RWPE1 (cell line): ENCODE results near the gene ACLY.
"Not testable (repeated sequence)": the region's sequence is repeated elsewhere in the genome, so short reads cannot be mapped to it uniquely, and the experiment has no call there.

Source experiments
- CTCF ChIA-PET: fragments of 350-600 bp; sonication (Branson Sonifier 250); formaldehyde crosslinking; extraction: SDS; loops from one replicate; lab custom pipeline; 2021; lab: Yijun Ruan, JAX
- POLR2A ChIA-PET: fragments of 400-600 bp; formaldehyde crosslinking; extraction: SDS; loops from one replicate; lab custom pipeline; 2020; ENCODE audit warnings: antibody characterized with exemption; ENCODE audit not compliant: low non-redundant PET; lab: Yijun Ruan, JAX
- DNase-seq: peaks from one replicate; pipeline ENCODE4 v3.0.0; 2012; ENCODE audit warnings: low spot score
- H3K27ac ChIP-seq: fragments of 450-650 bp; 2 replicates; pipeline ENCODE4 v1.5.1; 2017
- TF ChIP-seq, protein P1 (sequence below): fragments of 450-650 bp; conservative IDR thresholded peaks from 2 replicates; pipeline ENCODE4 v1.5.1; 2017; ENCODE audit warnings: low read depth, mild to moderate bottlenecking

The ACLY gene

DNA sequence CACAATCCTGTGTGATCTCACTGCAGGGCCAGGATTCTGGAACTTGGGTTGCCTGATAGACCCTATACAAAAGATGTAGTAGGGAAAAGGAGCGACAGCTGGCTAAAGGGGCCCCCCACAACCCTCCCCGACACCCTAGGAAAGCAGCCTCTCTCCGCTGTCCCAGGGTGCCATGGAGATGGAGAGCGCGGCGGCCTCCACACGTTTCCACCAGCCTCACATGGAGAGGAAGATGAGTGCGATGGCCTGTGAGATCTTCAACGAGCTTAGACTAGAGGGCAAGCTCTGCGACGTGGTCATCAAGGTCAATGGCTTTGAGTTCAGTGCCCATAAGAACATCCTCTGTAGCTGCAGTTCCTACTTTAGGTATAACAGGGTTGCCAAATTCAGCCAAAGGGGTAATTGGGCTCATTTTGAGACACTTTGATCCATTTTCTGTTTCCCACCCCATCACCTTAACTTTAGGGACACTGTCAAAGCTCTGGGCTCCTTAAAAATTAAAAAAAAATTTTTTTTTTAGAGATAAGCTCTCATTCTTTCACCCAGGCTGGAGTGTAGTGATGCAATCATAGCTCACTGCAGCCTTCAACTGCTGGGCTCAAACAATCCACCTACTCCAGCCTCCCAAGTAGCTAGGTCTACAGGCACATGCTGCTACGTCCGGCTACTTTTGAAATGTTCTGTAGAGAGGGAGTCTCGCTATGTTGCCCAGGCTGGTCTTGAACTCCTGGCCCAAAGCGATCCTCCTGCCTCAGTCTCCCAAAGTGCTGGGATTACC is 80.8 kb downstream of the ACLY start, which contains the start of gene KLHL10:
TSS of gene KLHL10 (plus strand) at position 65 of the 778 bp plus-strand sequence. CDS start at position 173, 108 bp downstream.
- ChIA-PET CTCF (interaction anchor here (0.6 to 0.8 kb wide), 4 partner anchors 16 to 741 kb away, joined by 3 to 5 read pairs (median 4); partner anchors contain the start of gene P3H4), POLR2A (no interaction called here)
- TF ChIP-seq, protein P1, sequence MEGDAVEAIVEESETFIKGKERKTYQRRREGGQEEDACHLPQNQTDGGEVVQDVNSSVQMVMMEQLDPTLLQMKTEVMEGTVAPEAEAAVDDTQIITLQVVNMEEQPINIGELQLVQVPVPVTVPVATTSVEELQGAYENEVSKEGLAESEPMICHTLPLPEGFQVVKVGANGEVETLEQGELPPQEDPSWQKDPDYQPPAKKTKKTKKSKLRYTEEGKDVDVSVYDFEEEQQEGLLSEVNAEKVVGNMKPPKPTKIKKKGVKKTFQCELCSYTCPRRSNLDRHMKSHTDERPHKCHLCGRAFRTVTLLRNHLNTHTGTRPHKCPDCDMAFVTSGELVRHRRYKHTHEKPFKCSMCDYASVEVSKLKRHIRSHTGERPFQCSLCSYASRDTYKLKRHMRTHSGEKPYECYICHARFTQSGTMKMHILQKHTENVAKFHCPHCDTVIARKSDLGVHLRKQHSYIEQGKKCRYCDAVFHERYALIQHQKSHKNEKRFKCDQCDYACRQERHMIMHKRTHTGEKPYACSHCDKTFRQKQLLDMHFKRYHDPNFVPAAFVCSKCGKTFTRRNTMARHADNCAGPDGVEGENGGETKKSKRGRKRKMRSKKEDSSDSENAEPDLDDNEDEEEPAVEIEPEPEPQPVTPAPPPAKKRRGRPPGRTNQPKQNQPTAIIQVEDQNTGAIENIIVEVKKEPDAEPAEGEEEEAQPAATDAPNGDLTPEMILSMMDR, result no peak
- H3K27ac ChIP-seq, result no peak within 1 kb of the TSS
- DNase-seq, result no peak

DNA sequence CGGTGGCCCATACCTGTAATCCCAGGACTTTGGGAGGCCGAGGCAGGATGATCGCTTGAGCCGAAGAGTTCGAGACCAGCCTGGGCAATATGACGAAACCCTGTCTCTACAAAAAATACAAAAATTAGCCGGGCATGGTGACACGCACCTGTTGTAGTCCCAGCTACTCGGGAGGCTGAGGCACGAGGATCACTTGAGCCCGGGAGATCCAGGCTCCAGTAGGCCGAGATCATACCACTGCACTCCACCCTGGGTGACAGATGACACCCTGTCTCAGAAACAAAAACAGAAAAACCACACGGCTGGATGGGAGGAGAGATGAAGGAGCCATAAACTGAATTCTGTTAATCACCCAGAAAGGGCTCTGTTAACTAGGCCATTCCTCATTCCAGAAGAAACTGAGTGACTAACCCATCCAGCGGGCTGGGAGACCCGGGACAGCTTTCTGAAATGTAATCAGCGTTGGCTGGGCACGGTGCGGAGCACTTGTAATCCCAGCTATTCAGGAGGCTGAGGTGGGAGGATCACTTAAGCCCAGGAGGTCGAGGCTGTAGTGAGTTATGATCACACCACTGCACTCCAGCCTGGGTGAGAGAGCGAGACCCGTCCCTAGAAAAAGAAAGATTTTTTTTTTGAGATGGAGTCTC is 82.1 kb downstream of the ACLY start:
- peak overlapping the region; percentile 74 for H3K27ac ChIP-seq
- ChIA-PET CTCF (interaction anchor here (0.6 kb wide), 1 partner anchor 27 kb away, joined by 3 read pairs; no protein-coding TSS in a partner anchor), POLR2A (no interaction called here)
- no peak for DNase-seq
- TF ChIP-seq, protein P1, result no peak

DNA sequence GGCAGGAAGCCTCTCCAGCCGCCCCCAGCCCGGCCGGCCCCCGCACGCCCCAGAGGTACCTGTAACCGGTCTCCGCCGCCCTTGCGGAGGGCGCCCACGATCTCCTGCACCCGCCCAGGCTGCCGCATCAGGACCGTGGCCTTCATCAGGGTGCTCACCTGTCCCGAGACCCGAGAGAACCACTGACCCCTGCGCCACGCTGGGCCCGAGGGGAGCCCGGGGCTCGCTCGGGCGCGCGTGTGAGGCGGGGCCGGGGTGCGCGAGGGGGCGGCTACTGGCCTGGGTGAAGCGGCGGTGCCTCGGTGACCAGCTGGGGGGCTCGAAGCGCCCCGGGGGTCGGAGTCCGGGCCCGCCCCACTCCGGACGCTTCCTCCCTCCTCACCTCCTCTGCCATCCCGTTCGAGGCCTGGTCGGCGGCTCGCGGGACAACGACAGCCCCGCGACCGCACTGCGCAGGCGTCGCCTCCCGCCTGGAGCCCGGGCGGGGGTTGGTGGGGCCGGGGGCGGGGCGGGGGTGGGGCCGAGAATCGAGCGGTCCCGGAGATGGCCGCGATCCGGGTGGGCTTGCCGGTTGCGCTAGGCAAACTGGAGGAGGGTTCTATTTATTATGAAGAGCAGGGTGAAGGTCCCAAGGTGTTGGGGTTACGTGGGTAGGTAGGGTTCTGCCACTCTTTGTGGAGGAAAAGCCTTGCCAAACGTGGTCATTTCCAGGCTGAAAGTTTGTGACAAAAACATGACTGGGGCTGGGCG is 82.8 kb downstream of the ACLY start, which contains the start of gene NT5C3B:
TSS of gene NT5C3B (minus strand) at position 433 of the 750 bp plus-strand sequence. CDS start at position 394, 39 bp downstream.
- CTCF ChIA-PET, result interaction anchor here (0.6 kb wide), 1 partner anchor 28 kb away, joined by 3 read pairs; no protein-coding TSS in a partner anchor
- H3K27ac ChIP-seq, result peak within 1 kb of the TSS; percentile 74
- POLR2A ChIA-PET, result no interaction called here

GRCh38 chr17:41835214-41835799 is 83.4 kb downstream of the ACLY start:
- ChIA-PET CTCF (interaction anchor here (0.7 to 1.1 kb wide), 3 partner anchors 9 to 1116 kb away, joined by 3 to 5 read pairs (median 4); no protein-coding TSS in a partner anchor), POLR2A (no interaction called here)
- peak overlapping the region; percentile 74 for H3K27ac ChIP-seq
- TF ChIP-seq, protein P1, result no peak
- DNase-seq, result peak; percentile 18

More for the DNA sequence above, 82.8 kb downstream of the ACLY start, which contains the start of gene NT5C3B:
- TF ChIP-seq, protein P1, result no peak
- DNase-seq, result peak; percentile 72

DNA sequence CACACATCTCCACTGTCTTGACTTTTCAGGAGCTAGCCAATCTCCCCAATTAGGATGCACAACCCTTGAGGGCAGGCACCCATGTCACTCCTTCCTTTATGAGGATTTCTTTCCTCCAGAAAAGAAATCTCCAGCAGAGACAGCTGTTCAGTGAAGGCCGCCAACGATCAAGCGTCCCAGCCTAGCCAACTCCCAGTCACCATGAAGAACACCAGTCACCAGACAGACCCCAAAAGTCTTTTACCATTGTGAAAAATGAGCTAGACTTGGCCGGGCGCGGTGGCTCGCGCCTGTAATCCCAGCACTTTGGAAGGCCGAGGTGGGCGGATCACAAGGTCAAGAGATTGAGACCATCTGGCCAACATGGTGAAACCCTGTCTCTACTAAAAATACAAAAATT is 88.8 kb downstream of the ACLY start:
- CTCF ChIA-PET, result interaction anchor here (1.2 kb wide), 1 partner anchor 19 kb away, joined by 3 read pairs; no protein-coding TSS in a partner anchor
- POLR2A ChIA-PET, DNase-seq, H3K27ac ChIP-seq: not testable (repeated sequence)

DNA sequence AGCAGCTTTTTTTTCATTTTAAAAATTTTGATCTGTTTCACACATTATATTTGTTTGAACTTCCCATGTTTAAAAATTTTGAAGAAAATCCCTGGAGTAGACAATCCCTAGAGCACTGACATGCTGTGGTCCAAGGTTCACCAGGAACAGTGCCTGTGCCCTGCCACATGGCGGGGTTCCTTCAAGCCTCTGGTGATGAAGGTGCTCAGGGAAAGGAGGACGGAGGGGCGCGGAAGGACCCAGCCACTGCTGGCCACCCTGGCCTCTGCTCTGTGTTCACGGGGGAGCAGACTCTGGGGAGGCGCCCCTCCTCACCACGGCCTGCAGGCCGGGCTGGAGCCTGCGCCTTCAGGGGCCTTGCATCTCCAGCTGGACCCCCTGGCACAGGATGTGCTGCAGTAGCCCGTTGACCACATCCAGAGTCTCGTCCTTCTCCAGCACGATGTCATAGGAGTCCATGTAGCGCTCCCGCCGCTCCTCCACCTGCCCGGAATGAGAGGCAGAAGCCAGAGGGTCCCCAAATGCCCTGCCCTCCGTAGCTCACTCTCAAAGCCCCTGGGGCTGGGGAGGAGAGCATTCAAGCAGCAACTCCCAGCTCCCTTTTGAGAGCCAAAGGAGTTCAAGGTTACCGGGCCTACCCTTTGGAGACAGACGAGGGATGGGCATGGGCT is 93.4 kb downstream of the ACLY start:
- CTCF ChIA-PET, result interaction anchor here (0.7 to 0.8 kb wide), 3 partner anchors 10 to 36 kb away, joined by 3 to 6 read pairs (median 5); no protein-coding TSS in a partner anchor
- POLR2A ChIA-PET, result interaction anchor here (0.5 to 0.7 kb wide), 2 partner anchors 16 to 19 kb away, joined by 4 read pairs; no protein-coding TSS in a partner anchor
- TF ChIP-seq, protein P1, result no peak
- H3K27ac ChIP-seq, result peak overlapping the region; percentile 51
- no peak for DNase-seq
